ENCODE data around the gene RHOT1. TPM values are rescaled to one million over a fixed set of nuclear protein-coding genes. Genes with fewer than 3 reads are reported as not detected.
"Not testable (repeated sequence)": the region's sequence is repeated elsewhere in the genome, so short reads cannot be mapped to it uniquely, and the experiment has no call there.

RHOT1 gene
- total RNA-seq, 1 experiment from 2014 or later: 33.3 TPM

- Histone ChIP-seq H3K4me3 (ENCODE audit: low read depth, low read length) (no peak overlapping the region), H3K27me3 (replicated peaks; ENCODE audit: control insufficient read depth, insufficient read depth, low read length) (no peaks in the 10 kb centered on the region), H3K36me3 (ENCODE audit: control insufficient read depth, insufficient read depth, low read length) (no peaks in the 10 kb centered on the region), H3K4me1 (no peaks in the 10 kb centered on the region), H3K9me3 (no peaks in the 10 kb centered on the region)
- no peak overlapping the region for H3K27ac Mint-ChIP-seq (ENCODE audit: unreplicated experiment)
- BruUV-seq (replicated peaks): no TSS peak
- intact Hi-C loops (cut with micrococcal nuclease; ENCODE audit: unreplicated experiment): no loop called here
- no peak overlapping the region for H3K4me3 Mint-ChIP-seq (ENCODE audit: unreplicated experiment)
- H3K27me3 Mint-ChIP-seq (ENCODE audit: insufficient read depth, unreplicated experiment): peaks cover 10% of the 10 kb centered on the region
- no peak for TF ChIP-seq CTCF (IDR thresholded peaks at IDR 0.05; ENCODE audit: insufficient read depth in 1 of 2, low read depth in 1 of 2, low read length in 1 of 2, severe bottlenecking in 1 of 2, unreplicated experiment in 1 of 2)
- no peaks in the 10 kb centered on the region for H3K36me3 Mint-ChIP-seq (ENCODE audit: insufficient read depth, unreplicated experiment)
- peaks cover 7% of the 10 kb centered on the region for H3K4me1 Mint-ChIP-seq (ENCODE audit: low read depth, unreplicated experiment)
- ChIA-PET POLR2A (no interaction called here), CTCF (no interaction called here)
- no peak for DNase-seq
- H3K9me3 Mint-ChIP-seq (ENCODE audit: unreplicated experiment): no peaks in the 10 kb centered on the region
These were observed 117.3 kb downstream of the RHOT1 start for GRCh38 chr17:32259586-32259985.

- BruUV-seq (replicated peaks): no TSS peak
- POLR2A ChIA-PET: no interaction called here
- no peak overlapping the region for H3K27ac Mint-ChIP-seq (ENCODE audit: unreplicated experiment)
- H3K36me3 ChIP-seq (ENCODE audit: control insufficient read depth, insufficient read depth, low read length): no peaks in the 10 kb centered on the region
- H3K36me3 Mint-ChIP-seq (ENCODE audit: insufficient read depth, unreplicated experiment): no peaks in the 10 kb centered on the region
- H3K9me3 Mint-ChIP-seq (ENCODE audit: unreplicated experiment): no peaks in the 10 kb centered on the region
- H3K4me3 ChIP-seq (ENCODE audit: low read depth, low read length): no peak overlapping the region
- CTCF ChIA-PET: interaction anchor here (0.6 kb wide), 1 partner anchor 38 kb away, joined by 3 read pairs; no protein-coding TSS in a partner anchor
- no peak overlapping the region for H3K4me3 Mint-ChIP-seq (ENCODE audit: unreplicated experiment)
- no peaks in the 10 kb centered on the region for H3K9me3 ChIP-seq
- H3K4me1 ChIP-seq: no peaks in the 10 kb centered on the region
- DNase-seq: no peak
- peaks cover 6% of the 10 kb centered on the region; the same call in 1 of the 2 replicates for H3K27me3 ChIP-seq (replicated peaks; ENCODE audit: control insufficient read depth, insufficient read depth, low read length)
- H3K27me3 Mint-ChIP-seq (ENCODE audit: insufficient read depth, unreplicated experiment): peaks cover 13% of the 10 kb centered on the region
- peaks cover 7% of the 10 kb centered on the region for H3K4me1 Mint-ChIP-seq (ENCODE audit: low read depth, unreplicated experiment)
- no peak for TF ChIP-seq CTCF (IDR thresholded peaks at IDR 0.05; ENCODE audit: insufficient read depth in 1 of 2, low read depth in 1 of 2, low read length in 1 of 2, severe bottlenecking in 1 of 2, unreplicated experiment in 1 of 2)
- intact Hi-C loops (cut with micrococcal nuclease; ENCODE audit: unreplicated experiment): no loop called here
These were observed 119.1 kb downstream of the RHOT1 start for GRCh38 chr17:32261417-32261736.

GRCh38 chr17:32261936-32262510 is 119.7 kb downstream of the RHOT1 start:
- ChIA-PET POLR2A (no interaction called here), CTCF (interaction anchor here (0.6 kb wide), 1 partner anchor 37 kb away, joined by 3 read pairs; no protein-coding TSS in a partner anchor)
- no peak overlapping the region for H3K4me3 ChIP-seq (ENCODE audit: low read depth, low read length)
- no peak for DNase-seq
- Mint-ChIP-seq H3K36me3 (ENCODE audit: insufficient read depth, unreplicated experiment) (no peaks in the 10 kb centered on the region), H3K4me3 (ENCODE audit: unreplicated experiment) (no peak overlapping the region), H3K4me1 (ENCODE audit: low read depth, unreplicated experiment) (peaks cover 7% of the 10 kb centered on the region), H3K9me3 (ENCODE audit: unreplicated experiment) (no peaks in the 10 kb centered on the region), H3K27me3 (ENCODE audit: insufficient read depth, unreplicated experiment) (peaks cover 18% of the 10 kb centered on the region), H3K27ac (ENCODE audit: unreplicated experiment) (no peak overlapping the region)
- TF ChIP-seq CTCF (IDR thresholded peaks at IDR 0.05; ENCODE audit: insufficient read depth in 1 of 2, low read depth in 1 of 2, low read length in 1 of 2, severe bottlenecking in 1 of 2, unreplicated experiment in 1 of 2): no peak
- H3K27me3 ChIP-seq (replicated peaks; ENCODE audit: control insufficient read depth, insufficient read depth, low read length): peaks cover 6% of the 10 kb centered on the region
- intact Hi-C loops (cut with micrococcal nuclease; ENCODE audit: unreplicated experiment): no loop called here
- H3K4me1 ChIP-seq: peaks cover 4% of the 10 kb centered on the region; the same call in 1 of the 2 replicates
- H3K9me3 ChIP-seq: no peaks in the 10 kb centered on the region
- no peaks in the 10 kb centered on the region for H3K36me3 ChIP-seq (ENCODE audit: control insufficient read depth, insufficient read depth, low read length)
- BruUV-seq (replicated peaks): no TSS peak

DNA sequence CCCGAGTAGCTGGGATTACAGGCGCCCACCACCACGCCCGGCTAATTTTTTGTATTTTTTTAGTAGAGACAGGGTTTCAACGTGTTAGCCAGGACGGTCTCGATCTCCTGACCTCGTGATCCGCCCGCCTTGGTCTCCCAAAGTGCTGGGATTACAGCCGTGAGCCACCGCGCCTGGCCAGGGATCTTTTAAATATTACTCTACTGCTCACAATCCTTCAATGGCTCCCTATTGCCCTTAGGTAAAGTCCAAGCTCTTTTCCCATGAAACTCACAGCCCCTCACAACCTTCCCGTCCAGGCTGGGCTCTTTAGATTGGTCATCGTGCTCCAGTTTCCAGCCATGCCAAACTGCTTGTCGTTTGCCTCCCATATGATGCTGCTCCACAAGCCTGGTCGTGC is 121.2 kb downstream of the RHOT1 start:
- H3K9me3 ChIP-seq; H3K4me1 Mint-ChIP-seq (ENCODE audit: low read depth, unreplicated experiment); H3K9me3 Mint-ChIP-seq (ENCODE audit: unreplicated experiment); H3K27me3 ChIP-seq (replicated peaks; ENCODE audit: control insufficient read depth, insufficient read depth, low read length); H3K4me3 ChIP-seq (ENCODE audit: low read depth, low read length); BruUV-seq (replicated peaks); CTCF ChIA-PET; H3K4me1 ChIP-seq; DNase-seq; H3K36me3 ChIP-seq (ENCODE audit: control insufficient read depth, insufficient read depth, low read length); H3K36me3 Mint-ChIP-seq (ENCODE audit: insufficient read depth, unreplicated experiment); H3K4me3 Mint-ChIP-seq (ENCODE audit: unreplicated experiment); intact Hi-C loops (cut with micrococcal nuclease; ENCODE audit: unreplicated experiment); H3K27ac Mint-ChIP-seq (ENCODE audit: unreplicated experiment); POLR2A ChIA-PET: not testable (repeated sequence)
- H3K27me3 Mint-ChIP-seq (ENCODE audit: insufficient read depth, unreplicated experiment): peaks cover 24% of the 10 kb centered on the region

Measured in Caco-2 (cell line).